ENCODE results near the gene ATF3.
A peak's percentile ranks its signal among the peaks of the same experiment; 100 is the strongest.

DNA sequence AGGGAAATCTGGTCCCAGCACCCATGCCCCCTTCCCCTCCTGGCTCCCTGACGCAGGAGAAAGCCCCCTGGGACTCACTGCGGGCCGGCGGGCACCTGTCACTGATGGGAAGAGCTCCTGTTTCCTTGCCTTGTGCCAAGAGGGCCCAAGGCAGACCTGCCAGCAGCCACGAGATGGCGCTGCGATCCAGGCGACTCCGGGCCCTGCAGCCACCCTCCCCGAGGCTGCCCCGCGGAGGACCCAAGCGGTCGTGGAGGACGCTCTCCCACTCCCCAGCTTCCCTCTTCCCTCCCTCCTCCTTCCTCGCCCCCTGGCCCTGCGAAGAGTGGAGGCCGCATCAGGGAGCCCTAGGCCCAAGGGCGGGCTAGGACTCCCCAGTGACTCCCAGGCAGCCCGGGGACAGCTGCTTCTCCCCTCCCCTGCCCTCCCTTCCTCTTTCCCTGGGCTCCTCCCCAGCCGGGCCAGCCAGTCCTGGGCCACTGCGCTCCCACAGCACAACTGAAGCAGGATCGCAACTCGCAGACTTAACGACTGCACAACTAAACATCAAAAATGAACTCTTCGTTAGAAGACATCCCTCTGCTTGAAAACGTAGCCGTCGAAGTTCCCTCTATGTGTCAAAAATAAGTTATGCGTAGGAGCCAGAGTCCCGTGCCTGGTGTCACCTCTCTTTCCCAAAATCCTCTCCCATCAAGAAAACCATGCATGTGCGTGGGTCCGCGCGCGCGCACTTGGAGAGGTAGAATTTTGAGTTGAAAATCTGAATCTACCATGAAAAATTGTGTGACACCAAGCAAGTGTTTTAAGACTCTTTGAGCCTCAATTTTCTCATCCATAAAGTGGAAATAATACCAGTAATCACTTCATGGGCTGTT is 56.9 kb downstream of the ATF3 start:
- TF ChIP-seq, protein P1, sequence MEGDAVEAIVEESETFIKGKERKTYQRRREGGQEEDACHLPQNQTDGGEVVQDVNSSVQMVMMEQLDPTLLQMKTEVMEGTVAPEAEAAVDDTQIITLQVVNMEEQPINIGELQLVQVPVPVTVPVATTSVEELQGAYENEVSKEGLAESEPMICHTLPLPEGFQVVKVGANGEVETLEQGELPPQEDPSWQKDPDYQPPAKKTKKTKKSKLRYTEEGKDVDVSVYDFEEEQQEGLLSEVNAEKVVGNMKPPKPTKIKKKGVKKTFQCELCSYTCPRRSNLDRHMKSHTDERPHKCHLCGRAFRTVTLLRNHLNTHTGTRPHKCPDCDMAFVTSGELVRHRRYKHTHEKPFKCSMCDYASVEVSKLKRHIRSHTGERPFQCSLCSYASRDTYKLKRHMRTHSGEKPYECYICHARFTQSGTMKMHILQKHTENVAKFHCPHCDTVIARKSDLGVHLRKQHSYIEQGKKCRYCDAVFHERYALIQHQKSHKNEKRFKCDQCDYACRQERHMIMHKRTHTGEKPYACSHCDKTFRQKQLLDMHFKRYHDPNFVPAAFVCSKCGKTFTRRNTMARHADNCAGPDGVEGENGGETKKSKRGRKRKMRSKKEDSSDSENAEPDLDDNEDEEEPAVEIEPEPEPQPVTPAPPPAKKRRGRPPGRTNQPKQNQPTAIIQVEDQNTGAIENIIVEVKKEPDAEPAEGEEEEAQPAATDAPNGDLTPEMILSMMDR (conservative IDR thresholded peaks at IDR 0.05; ENCODE audit: low read length): peak; percentile 84
- no peak for TF ChIP-seq EZH2phosphoT487 (IDR thresholded peaks at IDR 0.05; ENCODE audit: borderline replicate concordance)

Data from Loucy (cell line).